SK-N-SH treated with all-trans-retinoic acid at 6 μM for 48 hours (cell line): ENCODE data around the gene ALK.

ENCODE experiments used
- ARNTL ChIP-seq: fragments of 450-650 bp; formaldehyde crosslinking; IDR thresholded peaks from 2 replicates; pipeline ENCODE4 v1.5.0; 2020; ENCODE audit warnings: low read depth, mild to moderate bottlenecking, moderate library complexity, borderline replicate concordance
- PATZ1 ChIP-seq: fragments of 250-450 bp; sonication (Bioruptor Pico); IDR thresholded peaks from 2 replicates; pipeline ENCODE4 v1.8.0; 2020; ENCODE audit warnings: mild to moderate bottlenecking, moderate library complexity, borderline replicate concordance
- POU6F1 ChIP-seq: fragments of 250-450 bp; sonication (Bioruptor Pico); IDR thresholded peaks from 2 replicates; pipeline ENCODE4 v1.8.0; 2021; ENCODE audit warnings: low read depth, mild to moderate bottlenecking, moderate library complexity, borderline replicate concordance
- PPARA ChIP-seq: fragments of 250-450 bp; sonication (Bioruptor Pico); IDR thresholded peaks from 2 replicates; pipeline ENCODE4 v1.5.0; 2020; ENCODE audit warnings: mild to moderate bottlenecking, borderline replicate concordance
- TOX ChIP-seq: fragments of 250-450 bp; sonication (Bioruptor Pico); IDR thresholded peaks from 2 replicates; pipeline ENCODE4 v1.8.0; 2021; ENCODE audit warnings: mild to moderate bottlenecking, moderate library complexity, borderline replicate concordance

- no peak for TF ChIP-seq TOX (CRISPR knock-in tag)
- TF ChIP-seq PATZ1 (CRISPR knock-in tag) = no peak
- TF ChIP-seq ARNTL (CRISPR knock-in tag) = no peak
- no peak for TF ChIP-seq PPARA (CRISPR knock-in tag)
- TF ChIP-seq POU6F1 (CRISPR knock-in tag) = no peak
Observed at GRCh38 chr2:29351248-29351647, 570.1 kb downstream of the ALK start.
